Activated T-helper 2 cell treated with anti-CD3 and anti-CD28 coated beads, Interferon-gamma antibody, Interleukin-2, Interleukin-4, amounts not matched to agents 10 μg/mL and 5 μg/mL and 100 μg/mL, durations not matched to agents 14 hours and 24 hours and 36 hours (primary cell): ENCODE results near the gene LAMP1. TPM values are rescaled to one million over a fixed set of nuclear protein-coding genes. Genes with fewer than 3 reads are reported as not detected.
"Not testable (repeated sequence)": the region's sequence is repeated elsewhere in the genome, so short reads cannot be mapped to it uniquely, and the experiment has no call there.

Source experiments
- DNase-seq: peaks from one replicate; pipeline ENCODE4 v3.0.0; 2021; ENCODE audit warnings: low spot score
- H3K27ac Mint-ChIP-seq: one replicate; pipeline ENCODE4 v1.8.0; 2021; ENCODE audit warnings: mixed read lengths
- H3K27me3 Mint-ChIP-seq: one replicate; pipeline ENCODE4 v1.8.0; 2021; ENCODE audit warnings: low read depth, mixed read lengths
- H3K36me3 Mint-ChIP-seq: one replicate; pipeline ENCODE4 v1.8.0; 2021; ENCODE audit warnings: low read depth, mixed read lengths
- H3K4me1 Mint-ChIP-seq: one replicate; pipeline ENCODE4 v1.8.0; 2021; ENCODE audit warnings: low read depth, mixed read lengths
- H3K4me3 Mint-ChIP-seq: one replicate; pipeline ENCODE4 v1.8.0; 2021; ENCODE audit warnings: low read depth, mild to moderate bottlenecking, moderate library complexity, mixed read lengths
- H3K9me3 Mint-ChIP-seq: one replicate; pipeline ENCODE4 v1.8.0; 2021; ENCODE audit warnings: mixed read lengths
- intact Hi-C: fragments of 100-400 bp; cut with micrococcal nuclease; formaldehyde crosslinking; loops from one replicate; pipeline ENCODE4 v1.15.1; 2023
- total RNA-seq: library from RNA; stranded (reverse); gene quantifications from 2 replicates; pipeline ENCODE4 v1.2.3, GENCODE V29; 2022

The LAMP1 gene
- total RNA-seq, result 57.7 and 58.4 TPM in 2 replicates

- peak; percentile 98 for DNase-seq
- Mint-ChIP-seq H3K27me3 (peaks cover 16% of the 10 kb centered on the region), H3K9me3 (no peaks in the 10 kb centered on the region), H3K4me1 (peaks cover 29% of the 10 kb centered on the region), H3K27ac (peak within 1 kb of the TSS; percentile 97), H3K4me3 (peak within 1 kb of the TSS; percentile 97), H3K36me3 (peaks cover 10% of the 10 kb centered on the region)
- intact Hi-C loops, result loop anchor here (1.0 to 2.0 kb wide), 4 partner anchors 88 to 355 kb away; partner anchors contain the start of genes CUL4A, DCUN1D2 and PCID2
Observed at GRCh38 chr13:113296823-113297369, at the start of gene LAMP1. Gene LAMP1, plus strand, starts transcription at chr13:113297239. Its CDS starts 196 bp downstream, at chr13:113297435.

DNA sequence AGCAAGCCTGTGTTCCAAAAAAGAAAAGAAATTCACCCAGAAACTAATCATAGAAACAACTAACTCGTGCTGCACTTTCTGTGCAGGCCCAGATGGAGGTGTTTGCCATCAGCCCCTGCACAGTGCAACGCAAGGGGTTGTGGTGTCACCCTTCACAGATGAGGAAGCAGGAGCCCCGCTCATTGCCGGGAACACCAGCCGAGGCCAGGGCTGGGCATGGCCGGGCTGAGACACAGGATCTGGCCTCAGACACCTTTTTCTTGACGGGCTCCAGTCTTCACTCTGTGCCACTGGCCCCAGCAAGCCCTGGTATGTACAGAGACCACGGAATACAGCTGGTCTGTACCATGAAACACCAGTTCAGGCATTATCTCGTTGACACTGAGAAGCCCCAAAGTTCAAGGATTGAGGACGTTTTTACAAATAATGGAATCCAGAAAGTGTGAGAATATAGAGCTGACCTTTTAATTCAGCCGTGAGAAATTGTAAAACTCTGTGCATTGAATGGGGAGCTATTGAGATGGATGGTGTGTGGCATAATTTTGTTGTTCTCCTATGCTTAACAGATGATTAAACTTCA, 44.4 kb upstream of the LAMP1 start:
- H3K9me3 Mint-ChIP-seq, result no peaks in the 10 kb centered on the region
- no peaks in the 10 kb centered on the region for H3K27me3 Mint-ChIP-seq
- intact Hi-C loops, result no loop called here
- no peak for DNase-seq
- H3K4me1 Mint-ChIP-seq, result no peaks in the 10 kb centered on the region
- no peak overlapping the region for H3K4me3 Mint-ChIP-seq
- no peak overlapping the region for H3K27ac Mint-ChIP-seq
- H3K36me3 Mint-ChIP-seq, result peaks cover 79% of the 10 kb centered on the region

- H3K4me1 Mint-ChIP-seq, DNase-seq, H3K4me3 Mint-ChIP-seq, H3K27ac Mint-ChIP-seq, H3K27me3 Mint-ChIP-seq, H3K9me3 Mint-ChIP-seq, intact Hi-C loops: not testable (repeated sequence)
- peaks cover 60% of the 10 kb centered on the region for H3K36me3 Mint-ChIP-seq
Observed at GRCh38 chr13:113257908-113258307, 39.1 kb upstream of the LAMP1 start.

DNA sequence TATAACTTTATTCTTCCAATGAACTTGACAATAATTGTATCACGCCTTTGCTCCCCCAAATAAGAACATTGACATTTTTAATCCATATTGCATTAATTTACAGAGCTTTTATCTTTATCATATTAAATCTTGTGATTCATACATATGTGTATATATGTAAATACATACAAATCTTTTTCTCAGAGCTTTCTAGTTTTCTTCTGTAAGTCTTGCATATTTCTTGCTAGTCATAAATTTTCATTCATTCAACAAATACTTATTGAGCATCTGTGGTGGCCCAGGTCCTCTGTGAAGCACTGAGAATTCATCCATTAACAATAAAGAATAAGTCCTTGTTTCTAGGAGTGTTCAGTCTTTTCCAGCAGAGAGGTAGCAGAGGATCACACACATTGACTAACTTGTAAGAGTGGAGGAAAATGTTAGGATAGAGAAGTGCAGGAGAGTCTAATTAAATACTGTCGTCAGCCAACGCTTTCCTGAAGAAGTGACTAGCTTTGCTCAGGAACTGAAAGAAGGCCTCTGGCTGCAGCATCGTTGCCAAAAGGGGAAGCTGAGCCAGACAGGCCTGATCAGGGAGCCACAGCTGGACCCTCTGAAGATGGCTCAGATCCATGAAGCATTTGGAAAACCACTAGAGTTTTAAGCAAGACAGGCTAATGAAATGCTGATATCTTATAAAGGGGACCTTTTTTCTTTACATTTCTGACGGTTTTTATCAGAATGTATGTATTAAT, 38.6 kb upstream of the LAMP1 start:
- H3K27me3 Mint-ChIP-seq, result no peaks in the 10 kb centered on the region
- H3K27ac Mint-ChIP-seq, result no peak overlapping the region
- no peaks in the 10 kb centered on the region for H3K9me3 Mint-ChIP-seq
- DNase-seq, result no peak
- H3K4me3 Mint-ChIP-seq, result no peak overlapping the region
- H3K36me3 Mint-ChIP-seq, result peaks cover 59% of the 10 kb centered on the region
- intact Hi-C loops, result no loop called here
- no peaks in the 10 kb centered on the region for H3K4me1 Mint-ChIP-seq

- Mint-ChIP-seq H3K9me3 (no peaks in the 10 kb centered on the region), H3K4me1 (no peaks in the 10 kb centered on the region), H3K27me3 (no peaks in the 10 kb centered on the region), H3K4me3 (no peak overlapping the region), H3K27ac (no peak overlapping the region), H3K36me3 (peaks cover 53% of the 10 kb centered on the region)
- intact Hi-C loops, result no loop called here
- DNase-seq, result no peak
Observed at GRCh38 chr13:113260996-113261395, 36.0 kb upstream of the LAMP1 start.

DNA sequence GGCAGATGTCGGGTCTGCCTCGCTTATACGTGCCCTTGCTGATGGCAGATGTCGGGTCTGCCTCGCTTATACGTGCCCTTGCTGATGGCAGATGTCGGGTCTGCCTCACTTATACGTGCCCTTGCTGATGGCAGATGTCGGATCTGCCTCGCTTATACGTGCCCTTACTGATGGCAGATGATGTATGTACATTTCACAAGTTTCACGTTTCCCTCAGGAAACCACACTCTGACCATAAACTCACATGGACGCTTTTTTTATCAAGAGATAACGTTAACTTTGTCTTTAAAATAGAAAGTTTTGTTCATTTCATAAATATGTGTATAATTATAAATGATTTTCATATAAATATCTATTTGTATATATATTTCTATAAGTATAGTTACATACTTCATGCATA, 34.0 kb upstream of the LAMP1 start:
- intact Hi-C loops, H3K4me3 Mint-ChIP-seq, H3K9me3 Mint-ChIP-seq, H3K27ac Mint-ChIP-seq, H3K4me1 Mint-ChIP-seq, DNase-seq, H3K27me3 Mint-ChIP-seq: not testable (repeated sequence)
- H3K36me3 Mint-ChIP-seq, result peaks cover 36% of the 10 kb centered on the region

- Mint-ChIP-seq H3K36me3 (peaks cover 12% of the 10 kb centered on the region), H3K9me3 (no peaks in the 10 kb centered on the region), H3K4me1 (no peaks in the 10 kb centered on the region), H3K27me3 (no peaks in the 10 kb centered on the region), H3K4me3 (no peak overlapping the region), H3K27ac (no peak overlapping the region)
- DNase-seq, result no peak
- intact Hi-C loops, result no loop called here
Observed at GRCh38 chr13:113267642-113268405, 29.2 kb upstream of the LAMP1 start.

- no peaks in the 10 kb centered on the region for H3K9me3 Mint-ChIP-seq
- no peaks in the 10 kb centered on the region for H3K27me3 Mint-ChIP-seq
- no peak overlapping the region for H3K4me3 Mint-ChIP-seq
- no peaks in the 10 kb centered on the region for H3K36me3 Mint-ChIP-seq
- no peak for DNase-seq
- intact Hi-C loops, result no loop called here
- H3K27ac Mint-ChIP-seq, result no peak overlapping the region
- peaks cover 2% of the 10 kb centered on the region for H3K4me1 Mint-ChIP-seq
Observed at GRCh38 chr13:113272031-113272430, 25.0 kb upstream of the LAMP1 start.

- peaks cover 2% of the 10 kb centered on the region for H3K4me1 Mint-ChIP-seq
- intact Hi-C loops, result no loop called here
- H3K4me3 Mint-ChIP-seq, result no peak overlapping the region
- H3K36me3 Mint-ChIP-seq, result no peaks in the 10 kb centered on the region
- no peaks in the 10 kb centered on the region for H3K9me3 Mint-ChIP-seq
- no peaks in the 10 kb centered on the region for H3K27me3 Mint-ChIP-seq
- no peak for DNase-seq
- no peak overlapping the region for H3K27ac Mint-ChIP-seq
Observed at GRCh38 chr13:113272701-113273181, 24.3 kb upstream of the LAMP1 start.

DNA sequence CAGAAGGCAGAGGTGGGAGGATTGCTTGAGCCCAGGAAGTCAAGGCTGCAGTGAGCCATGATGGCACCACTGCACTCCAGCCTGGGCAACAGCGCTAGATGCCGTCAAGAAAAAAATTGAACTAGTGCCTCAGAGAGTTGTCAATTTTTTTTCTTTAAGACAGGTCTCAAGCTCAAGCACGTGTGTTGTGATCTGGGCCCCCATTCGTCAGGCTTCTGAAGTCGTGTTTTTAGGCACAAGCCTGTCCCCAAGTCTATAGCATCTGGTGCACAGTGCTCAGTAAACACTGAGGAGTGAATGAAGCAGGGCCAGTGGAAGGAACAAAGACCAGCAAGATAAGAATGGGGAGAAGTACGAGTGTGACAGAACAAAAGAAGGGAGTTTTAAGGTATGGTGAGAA, 23.7 kb upstream of the LAMP1 start:
- Mint-ChIP-seq H3K9me3 (no peaks in the 10 kb centered on the region), H3K36me3 (no peaks in the 10 kb centered on the region), H3K27me3 (no peaks in the 10 kb centered on the region), H3K4me3 (no peak overlapping the region), H3K4me1 (peaks cover 2% of the 10 kb centered on the region), H3K27ac (no peak overlapping the region)
- no peak for DNase-seq
- intact Hi-C loops, result no loop called here

GRCh38 chr13:113273851-113274590, 23.0 kb upstream of the LAMP1 start:
- no peaks in the 10 kb centered on the region for H3K9me3 Mint-ChIP-seq
- intact Hi-C loops, result no loop called here
- DNase-seq, result no peak
- no peak overlapping the region for H3K27ac Mint-ChIP-seq
- no peaks in the 10 kb centered on the region for H3K36me3 Mint-ChIP-seq
- H3K4me1 Mint-ChIP-seq, result peaks cover 2% of the 10 kb centered on the region
- H3K27me3 Mint-ChIP-seq, result no peaks in the 10 kb centered on the region
- H3K4me3 Mint-ChIP-seq, result no peak overlapping the region

DNA sequence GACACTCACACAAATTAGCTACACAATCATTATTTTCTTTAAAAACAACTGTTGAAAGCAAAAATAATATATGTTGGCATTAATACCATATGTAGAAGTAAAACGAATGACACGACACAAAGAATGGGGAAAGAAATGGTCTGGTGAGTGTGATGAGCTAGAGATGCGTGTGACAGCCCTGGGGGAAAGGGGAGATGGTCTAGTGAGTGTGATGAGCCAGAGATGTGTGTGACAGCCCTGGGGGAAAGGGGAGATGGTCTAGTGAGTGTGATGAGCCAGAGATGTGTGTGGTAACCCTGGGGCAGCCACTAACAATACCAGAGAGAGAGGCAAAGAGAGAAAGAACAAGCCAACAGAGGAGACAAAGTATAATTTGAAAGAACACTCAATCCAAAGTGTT, 22.3 kb upstream of the LAMP1 start:
- intact Hi-C loops, result loop anchor here (1.0 kb wide), 1 partner anchor 120 kb away; no protein-coding TSS in a partner anchor
- DNase-seq, result no peak
- H3K4me3 Mint-ChIP-seq, result no peak overlapping the region
- H3K27ac Mint-ChIP-seq, result no peak overlapping the region
- H3K27me3 Mint-ChIP-seq, result no peaks in the 10 kb centered on the region
- H3K4me1 Mint-ChIP-seq, result peaks cover 2% of the 10 kb centered on the region
- H3K36me3 Mint-ChIP-seq, result no peaks in the 10 kb centered on the region
- H3K9me3 Mint-ChIP-seq, result no peaks in the 10 kb centered on the region
